Gastrocnemius medialis (tissue), 4 donors: ENCODE measurements around the gene SERINC5. TPM values are rescaled to one million over a fixed set of nuclear protein-coding genes. Genes with fewer than 3 reads are reported as not detected.
A peak's percentile ranks its signal among the peaks of the same experiment; 100 is the strongest.

ENCODE experiments used
- ATAC-seq, 2 donors: fragments of 150-250 bp; one replicate each; pipeline ENCODE4 v1.9.1; 2016
- DNase-seq, 2 donors: peaks; one replicate each; pipeline ENCODE4 v3.0.0-alpha.2; 2019
- H3K27ac ChIP-seq, 4 donors: fragments of 200-600 bp; sonication (generic); 1 replicate in 1 of 4; 2 replicates in 3 of 4; pipeline ENCODE4 v1.5.1; 2016 to 2018; ENCODE audit warnings: mild to moderate bottlenecking in 2 of 4, moderate library complexity in 1 of 4
- H3K27me3 ChIP-seq, 3 donors: fragments of 200-600 bp; sonication (generic) in 2 of 3; 1 replicate in 1 of 3; 2 replicates in 2 of 3; pipeline versions ENCODE4 v1.5.1 to v1.6.0; 2016 to 2019; ENCODE audit warnings: mild to moderate bottlenecking in 1 of 3, moderate library complexity in 1 of 3
- H3K36me3 ChIP-seq, 2 donors: fragments of 200-600 bp; sonication (generic) in 1 of 2; one replicate each; pipeline ENCODE4 v1.5.1; 2017 to 2018
- H3K4me1 ChIP-seq, 2 donors: fragments of 200-600 bp; sonication (generic) in 1 of 2; one replicate each; pipeline ENCODE4 v1.5.1; 2016 to 2017; ENCODE audit warnings: mild to moderate bottlenecking in 2 of 2
- H3K4me3 ChIP-seq, 4 donors: fragments of 200-600 bp; sonication (generic) in 3 of 4; 1 replicate in 1 of 4; 2 replicates in 3 of 4; pipeline ENCODE4 v1.5.1; 2016 to 2019; ENCODE audit warnings: mild to moderate bottlenecking in 2 of 4
- H3K9me3 ChIP-seq, 3 donors: fragments of 200-600 bp; sonication (generic) in 2 of 3; 1 replicate in 1 of 3; 2 replicates in 2 of 3; pipeline ENCODE4 v1.5.1; 2016 to 2019
- CTCF ChIP-seq, 5 experiments: fragments of 450-650 bp in 3 of 5; fragments of 200-600 bp in 2 of 5; sonication (generic) in 2 of 5; IDR thresholded peaks in 4 of 5; conservative IDR thresholded peaks in 1 of 5; 1 replicate in 4 of 5; 2 replicates in 1 of 5; pipeline ENCODE4 v1.5.1; 2016 to 2019; ENCODE audit warnings: antibody characterized with exemption in 5 of 5, mild to moderate bottlenecking in 3 of 5, moderate library complexity in 3 of 5
- POLR2A ChIP-seq, 2 donors: fragments of 450-650 bp; IDR thresholded peaks; one replicate each; pipeline ENCODE4 v1.6.1; 2017; ENCODE audit warnings: antibody characterized with exemption in 2 of 2, mild to moderate bottlenecking in 2 of 2, moderate library complexity in 2 of 2
- in situ Hi-C, 4 donors: fragments of 200-750 bp; cut with MboI; loops; one replicate each; pipeline versions ENCODE4 v1.15.0 to v1.8.0; 2017; ENCODE audit warnings: low sequenced_read_pairs in 4 of 4
- intact Hi-C: fragments of 100-400 bp; cut with DNase I; formaldehyde crosslinking; loops from one replicate; pipeline ENCODE4 v1.15.1; 2023; ENCODE audit warnings: low total_unique reads
- total RNA-seq, 4 donors: library from RNA; depleted of rRNA; stranded (reverse); fragments of >200 nt; gene quantifications; one replicate each; pipeline versions ENCODE4 v1.1.0 to v1.2.3, GENCODE V29; 2016

SERINC5 gene
- total RNA-seq, 4 donors from 2014 or later = 1.4 to 5.3 (median 3.0) TPM

GRCh38 chr5:80223561-80223960 is 32.3 kb downstream of the SERINC5 start:
- ATAC-seq (no peak), DNase-seq (no peak)
- TF ChIP-seq CTCF (IDR thresholded peaks at IDR 0.05 in 4 of 5, conservative IDR thresholded peaks at IDR 0.05 in 1 of 5) = no peak
- TF ChIP-seq POLR2A (IDR thresholded peaks at IDR 0.05) = no peak
- intact Hi-C loops = no loop called here
- Histone ChIP-seq H3K9me3 (no peaks in the 10 kb centered on the region), H3K27me3 (no peaks in the 10 kb centered on the region), H3K36me3 (no peaks in the 10 kb centered on the region), H3K27ac (no peak overlapping the region), H3K4me1 (no peaks in the 10 kb centered on the region), H3K4me3 (no peak overlapping the region)
- in situ Hi-C loops = no loop called here

- H3K27ac ChIP-seq = no peak overlapping the region
- intact Hi-C loops = no loop called here
- DNase-seq = no peak
- peaks cover 15 to 16% of the 10 kb centered on the region in 2 donors for H3K4me1 ChIP-seq
- no peaks in the 10 kb centered on the region for H3K27me3 ChIP-seq
- no peaks in the 10 kb centered on the region for H3K9me3 ChIP-seq
- no peaks in the 10 kb centered on the region for H3K36me3 ChIP-seq
- ATAC-seq = no peak
- no peak overlapping the region for H3K4me3 ChIP-seq
- in situ Hi-C loops = no loop called here
- TF ChIP-seq POLR2A (IDR thresholded peaks at IDR 0.05) = no peak
- TF ChIP-seq CTCF (IDR thresholded peaks at IDR 0.05 in 4 of 5, conservative IDR thresholded peaks at IDR 0.05 in 1 of 5) = no peak
Measured at GRCh38 chr5:80220245-80220897, 35.5 kb downstream of the SERINC5 start.

GRCh38 chr5:80219391-80219790 is 36.5 kb downstream of the SERINC5 start:
- Histone ChIP-seq H3K27me3 (no peaks in the 10 kb centered on the region), H3K4me3 (no peak overlapping the region), H3K9me3 (no peaks in the 10 kb centered on the region), H3K27ac (no peak overlapping the region), H3K4me1 (peaks cover 15 to 16% of the 10 kb centered on the region in 2 donors), H3K36me3 (no peaks in the 10 kb centered on the region)
- TF ChIP-seq POLR2A (IDR thresholded peaks at IDR 0.05) (no peak), CTCF (IDR thresholded peaks at IDR 0.05 in 4 of 5, conservative IDR thresholded peaks at IDR 0.05 in 1 of 5) (no peak)
- DNase-seq = no peak
- no peak for ATAC-seq
- intact Hi-C loops (no loop called here), in situ Hi-C loops (no loop called here)

- intact Hi-C loops (loop anchor here (1.0 to 2.0 kb wide), 2 partner anchors 24 to 37 kb away; no protein-coding TSS in a partner anchor), in situ Hi-C loops (no loop called here)
- H3K27ac ChIP-seq = peak overlapping the region in 3 of 4 donors; percentile 6 to 33 (median 27)
- ATAC-seq (no peak), DNase-seq (no peak)
- TF ChIP-seq CTCF (IDR thresholded peaks at IDR 0.05 in 4 of 5, conservative IDR thresholded peaks at IDR 0.05 in 1 of 5) = no peak
- TF ChIP-seq POLR2A (IDR thresholded peaks at IDR 0.05) = no peak
- no peak overlapping the region for H3K4me3 ChIP-seq
- H3K4me1 ChIP-seq = peaks cover 15 to 20% of the 10 kb centered on the region in 2 donors
- H3K9me3 ChIP-seq = no peaks in the 10 kb centered on the region
- H3K27me3 ChIP-seq = no peaks in the 10 kb centered on the region
- H3K36me3 ChIP-seq = no peaks in the 10 kb centered on the region
Measured at GRCh38 chr5:80217667-80218066, 38.2 kb downstream of the SERINC5 start.
